DMS114 treated with DMSO at 0.1 percent for 48 hours (cell line): Measurements from ENCODE around the gene IQSEC1.

Source experiments
- DNase-seq: peaks from one replicate; lab custom pipeline; 2025; ENCODE audit not compliant: unreplicated experiment; lab: John Stamatoyannopoulos, UW

IQSEC1 gene

GRCh38 chr3:13031621-13032020, 41.6 kb downstream of the IQSEC1 start:
- no peak for DNase-seq

DNA sequence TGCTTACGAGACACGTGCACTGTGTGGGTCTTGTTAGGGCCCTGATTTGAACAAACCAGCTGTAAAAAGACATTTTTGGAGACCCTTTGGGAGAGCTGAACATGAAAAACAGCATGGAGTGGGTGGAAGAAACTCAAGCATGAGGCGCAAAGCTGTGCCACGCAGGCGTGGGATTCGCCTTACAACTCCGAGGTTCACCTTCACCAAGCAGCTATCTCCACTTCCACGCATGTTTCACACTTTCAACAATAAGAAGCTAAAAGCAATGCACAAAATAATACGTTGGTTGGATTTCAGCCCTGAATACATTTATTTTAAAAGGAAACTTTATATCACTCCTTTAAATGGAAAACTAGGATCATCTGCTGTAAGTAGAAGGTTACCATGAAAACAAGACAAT, 42.5 kb downstream of the IQSEC1 start:
- no peak for DNase-seq

DNA sequence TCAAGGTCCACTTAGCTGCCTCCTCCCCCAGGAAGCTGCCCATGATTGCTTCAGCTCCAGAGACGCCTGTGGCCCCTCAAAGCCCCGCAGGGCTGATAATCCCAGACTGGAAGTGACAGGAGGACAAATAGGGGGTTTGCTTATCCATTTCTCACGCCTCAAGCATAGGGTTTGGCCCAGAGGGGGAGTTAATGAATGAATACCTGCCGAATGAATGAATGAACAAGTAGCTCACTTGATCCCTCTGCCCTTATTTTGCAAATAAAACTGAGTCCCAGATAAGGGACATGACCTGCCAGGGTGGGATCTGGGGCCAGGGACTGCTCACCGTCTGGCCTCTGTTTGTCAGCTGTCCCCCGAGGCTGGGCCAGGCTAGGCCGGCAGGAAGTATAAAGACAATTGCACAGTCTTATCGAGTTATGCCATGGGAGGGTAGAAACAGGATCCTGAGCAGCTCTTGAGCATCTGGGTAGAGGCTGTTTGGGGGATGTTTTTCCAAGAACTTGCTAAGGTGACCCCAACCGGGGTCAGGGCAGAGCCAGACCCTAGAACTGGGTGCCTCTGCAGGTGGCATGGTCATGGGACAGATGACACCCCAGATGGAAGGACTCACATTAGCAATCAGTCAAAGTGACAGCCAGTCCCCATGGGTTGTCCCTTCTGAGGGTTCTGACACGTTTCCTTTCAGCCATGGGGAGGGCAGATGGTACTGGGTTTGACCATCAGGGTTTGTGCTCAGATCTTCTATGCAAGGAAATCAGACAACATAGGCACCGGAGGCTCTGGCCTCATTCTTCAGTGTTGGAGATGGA, 45.0 kb downstream of the IQSEC1 start:
- DNase-seq: no peak

- DNase-seq: no peak
These were observed 46.1 kb downstream of the IQSEC1 start for GRCh38 chr3:13027154-13027553.

DNA sequence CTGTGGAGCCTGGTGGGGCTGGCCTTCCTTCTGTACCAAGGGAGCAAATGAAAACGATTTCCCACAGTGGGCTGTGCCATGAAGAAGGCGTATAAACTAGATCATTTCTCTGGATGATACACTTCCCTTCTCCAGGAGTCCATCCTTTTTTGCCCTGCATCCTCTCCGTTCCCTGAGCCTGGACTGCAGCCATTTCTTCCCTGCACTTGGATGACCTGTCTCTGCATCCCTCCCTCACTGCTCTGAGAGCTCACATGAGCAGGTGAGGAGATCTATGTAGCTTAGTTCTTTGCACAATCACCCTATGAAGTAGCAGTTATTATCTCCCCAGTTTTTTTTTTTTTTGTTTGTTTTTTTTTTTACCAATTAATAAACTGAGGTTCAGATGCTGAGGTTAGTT, 46.7 kb downstream of the IQSEC1 start:
- DNase-seq: no peak

- no peak for DNase-seq
These were observed 47.3 kb downstream of the IQSEC1 start for GRCh38 chr3:13025778-13026518.

DNA sequence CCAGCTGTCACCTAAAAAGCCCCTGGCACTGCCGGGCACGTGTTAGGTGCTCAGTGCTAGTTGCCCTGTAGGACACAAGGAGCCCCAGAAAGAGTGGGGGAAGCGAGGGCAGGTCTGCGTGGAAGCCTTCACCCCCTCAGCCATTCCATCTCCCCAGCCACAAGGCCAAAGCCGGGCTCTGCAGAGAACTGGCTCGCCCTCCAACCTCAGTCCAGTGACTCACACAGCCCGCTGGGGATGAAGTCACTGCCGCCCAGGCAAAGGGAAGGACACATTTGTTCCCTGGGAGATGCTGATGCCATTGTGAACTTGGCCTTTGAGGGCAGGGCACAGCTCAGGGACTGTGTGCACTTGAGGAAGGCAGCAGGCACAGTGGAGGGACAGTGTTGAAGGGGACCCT, 48.1 kb downstream of the IQSEC1 start:
- DNase-seq: no peak

DNA sequence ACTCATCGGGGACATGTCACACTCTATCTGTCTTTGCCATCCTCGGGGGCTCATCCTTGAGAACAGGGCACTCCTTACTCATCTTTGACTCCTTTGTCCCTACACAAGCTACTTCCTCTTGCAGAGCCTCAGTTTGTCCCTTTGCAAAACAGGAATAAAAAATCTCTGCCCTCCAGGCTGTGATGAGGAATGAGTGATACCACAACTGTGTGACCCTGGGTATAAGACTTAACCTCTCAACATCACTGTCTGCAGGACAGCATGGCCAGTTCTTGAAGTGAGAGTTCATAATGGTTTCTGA, 48.5 kb downstream of the IQSEC1 start:
- no peak for DNase-seq

DNA sequence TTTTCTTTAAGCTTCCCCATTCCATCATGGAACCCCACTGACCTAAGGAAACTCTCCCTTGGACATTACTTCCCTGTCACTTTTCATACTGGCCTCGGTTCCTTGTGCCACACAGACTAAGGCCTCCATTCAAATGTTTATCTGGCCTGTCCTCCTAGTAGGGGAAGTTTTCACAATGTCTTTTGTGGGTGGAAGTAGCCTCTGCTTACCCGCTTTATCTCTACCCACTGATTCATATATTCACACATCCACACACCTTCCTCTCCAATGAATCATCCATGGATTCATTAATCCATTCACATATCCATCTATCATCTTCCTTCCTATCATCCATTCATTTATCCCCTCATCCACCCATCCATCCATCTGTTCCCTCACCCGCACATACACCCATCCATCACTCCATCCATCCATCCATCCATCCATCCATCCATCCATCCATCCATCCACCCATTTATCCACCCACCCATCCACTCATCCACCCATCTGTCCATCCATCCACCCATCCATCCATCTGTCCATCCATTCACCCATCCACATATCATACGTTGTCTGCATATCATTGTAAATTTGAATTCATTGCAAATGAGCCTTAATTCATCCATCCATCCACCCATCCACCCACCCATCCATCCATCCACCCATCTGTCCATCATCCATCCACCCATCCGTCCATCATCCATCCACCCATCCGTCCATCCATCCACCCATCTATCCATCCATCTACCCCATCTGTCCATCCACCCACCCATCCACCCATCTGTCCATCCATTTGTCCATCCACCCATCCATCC, 49.1 kb downstream of the IQSEC1 start:
- no peak for DNase-seq

DNA sequence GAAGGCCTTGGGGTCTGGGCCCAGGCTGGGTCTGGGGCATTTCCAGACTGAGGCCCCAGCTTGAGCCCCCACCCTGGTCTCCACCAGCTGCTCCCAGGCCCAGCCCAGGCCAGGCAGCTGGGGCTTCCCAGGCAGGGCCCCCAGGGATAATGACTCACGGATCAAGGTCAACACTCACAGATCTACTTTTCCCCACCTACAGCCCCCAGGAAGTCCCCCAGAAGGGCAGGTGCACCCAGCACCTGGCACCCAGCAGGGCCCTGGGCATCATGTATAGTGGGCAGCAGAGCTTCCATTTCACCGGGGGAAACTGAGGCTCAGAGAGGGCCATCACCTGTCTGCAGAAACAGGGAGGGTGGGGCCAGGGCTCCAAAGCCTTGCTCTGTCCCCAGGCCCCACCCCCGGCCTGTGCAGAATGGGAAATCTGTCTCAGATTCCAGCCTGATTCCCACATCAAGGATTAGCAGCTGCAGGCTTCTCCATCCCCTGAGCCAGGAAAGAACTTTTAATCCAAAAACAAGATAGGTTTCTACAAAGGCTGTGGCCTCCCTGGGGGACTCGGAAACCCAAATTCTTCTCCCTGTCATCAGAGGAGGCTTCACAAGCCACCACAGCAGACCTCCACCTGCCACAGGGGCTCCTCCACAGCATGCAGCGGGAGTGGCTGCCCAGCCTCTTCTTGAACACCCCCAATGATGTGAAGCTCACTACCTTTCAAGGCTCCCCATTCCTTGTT, 49.8 kb downstream of the IQSEC1 start:
- no peak for DNase-seq

DNA sequence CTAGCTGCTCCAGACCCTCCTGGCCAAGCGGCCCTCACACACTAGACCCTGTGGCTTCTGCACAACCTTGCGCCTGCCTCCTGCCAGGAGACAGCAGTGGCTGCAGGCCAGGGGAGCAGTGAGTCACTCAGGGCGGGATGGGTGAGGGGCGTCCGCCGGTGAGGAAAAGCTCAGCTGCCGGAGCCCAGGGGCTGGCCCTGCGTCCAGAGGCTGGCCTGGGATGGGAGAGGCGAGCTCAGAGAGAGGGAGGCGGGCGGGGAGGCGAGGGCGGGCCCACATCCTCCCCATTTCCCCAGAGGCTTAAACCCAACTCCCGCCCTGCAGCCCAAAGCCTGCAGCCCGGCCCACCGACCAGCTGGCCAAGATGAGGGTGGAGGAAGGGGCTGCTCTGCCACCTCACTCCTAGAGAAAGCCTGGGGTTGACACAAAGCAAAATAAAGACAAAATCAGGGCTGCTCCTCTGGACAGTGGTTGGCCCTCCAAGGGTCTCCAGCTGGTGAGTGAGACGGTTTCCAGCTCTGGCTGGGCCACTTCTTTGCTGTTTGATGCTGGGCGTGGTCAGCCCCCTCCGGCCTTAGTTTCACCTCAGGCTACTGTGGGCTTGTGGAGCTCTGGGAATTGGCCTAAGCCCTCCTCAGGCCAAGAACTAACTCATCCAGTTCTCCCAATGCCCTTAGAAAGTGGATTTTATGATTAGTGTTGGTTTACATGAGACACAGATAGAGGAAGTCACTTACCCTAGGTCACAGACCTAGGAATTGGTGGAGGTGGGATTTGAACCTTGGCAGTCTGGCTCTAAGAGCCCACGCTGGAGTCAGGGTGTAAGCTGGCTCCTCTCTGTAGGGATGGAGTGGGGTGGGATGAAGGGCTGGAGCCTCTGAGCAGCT, 50.6 kb downstream of the IQSEC1 start:
- no peak for DNase-seq

GRCh38 chr3:13021141-13022114, 51.8 kb downstream of the IQSEC1 start:
- DNase-seq: no peak

- no peak for DNase-seq
These were observed 53.0 kb downstream of the IQSEC1 start for GRCh38 chr3:13020159-13020750.

- DNase-seq: no peak
These were observed 53.8 kb downstream of the IQSEC1 start for GRCh38 chr3:13019243-13020095.

DNA sequence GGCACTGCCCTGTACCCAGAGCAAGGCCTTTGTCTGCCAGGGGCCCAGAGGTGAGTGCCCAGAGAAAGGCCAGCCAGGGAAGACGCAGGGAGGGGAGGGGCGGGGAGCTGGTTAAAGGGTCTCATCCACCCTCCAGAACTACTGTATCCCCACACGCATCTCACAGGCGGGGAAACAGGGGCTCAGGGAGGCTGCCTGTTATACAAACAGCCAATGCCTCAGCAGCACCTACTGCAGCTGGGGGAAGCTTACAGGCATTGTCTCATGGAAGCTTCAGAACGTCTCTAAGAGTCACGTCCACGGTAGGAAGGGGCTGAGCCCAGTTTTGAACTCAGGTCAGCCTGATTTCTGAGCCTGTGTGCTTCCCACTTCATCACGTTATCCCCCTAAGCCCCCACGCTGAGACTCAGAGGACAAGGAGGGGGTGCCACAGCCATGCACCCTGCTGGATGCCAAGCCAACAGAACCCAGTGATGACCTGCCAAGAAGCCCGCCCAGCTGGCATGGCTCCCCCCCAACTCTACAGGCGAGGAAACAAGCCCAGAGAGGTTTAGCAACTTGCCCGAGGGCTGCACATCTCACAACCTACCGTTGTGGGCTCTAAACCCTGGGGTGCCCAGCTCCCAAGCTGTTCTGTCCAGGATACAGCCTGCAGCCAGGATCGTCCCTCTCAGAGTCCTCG, 54.5 kb downstream of the IQSEC1 start:
- no peak for DNase-seq

GRCh38 chr3:13018043-13018451, 55.2 kb downstream of the IQSEC1 start:
- DNase-seq: no peak

GRCh38 chr3:13017361-13018042, 55.7 kb downstream of the IQSEC1 start:
- no peak for DNase-seq
